ENCODE data around the gene PRKAR2B.

The PRKAR2B gene

DNA sequence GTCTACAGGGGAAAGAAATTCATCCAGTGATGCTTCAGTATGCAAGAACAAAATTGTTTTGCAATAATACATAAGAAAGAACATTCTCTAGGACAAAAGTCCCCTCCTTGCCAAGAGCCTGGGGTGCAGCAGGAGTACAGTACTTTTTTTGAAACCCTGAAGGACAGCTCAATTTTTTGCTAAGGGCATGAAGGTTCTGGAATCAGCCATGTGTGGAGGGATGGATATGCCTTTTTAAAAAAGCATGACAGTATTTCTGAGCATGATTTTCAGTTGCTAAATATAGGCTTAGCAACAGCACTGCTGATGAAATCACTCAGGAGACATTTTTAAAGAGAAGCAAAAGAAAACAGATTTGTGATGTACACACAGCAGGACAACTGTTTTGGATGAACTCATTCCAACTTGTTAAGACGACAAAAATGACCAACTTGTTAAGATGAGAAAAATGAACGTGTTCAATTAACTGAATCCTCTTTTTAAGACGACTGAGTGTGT lies 163.6 kb downstream of the PRKAR2B start:
- TF ChIP-seq, protein P1, sequence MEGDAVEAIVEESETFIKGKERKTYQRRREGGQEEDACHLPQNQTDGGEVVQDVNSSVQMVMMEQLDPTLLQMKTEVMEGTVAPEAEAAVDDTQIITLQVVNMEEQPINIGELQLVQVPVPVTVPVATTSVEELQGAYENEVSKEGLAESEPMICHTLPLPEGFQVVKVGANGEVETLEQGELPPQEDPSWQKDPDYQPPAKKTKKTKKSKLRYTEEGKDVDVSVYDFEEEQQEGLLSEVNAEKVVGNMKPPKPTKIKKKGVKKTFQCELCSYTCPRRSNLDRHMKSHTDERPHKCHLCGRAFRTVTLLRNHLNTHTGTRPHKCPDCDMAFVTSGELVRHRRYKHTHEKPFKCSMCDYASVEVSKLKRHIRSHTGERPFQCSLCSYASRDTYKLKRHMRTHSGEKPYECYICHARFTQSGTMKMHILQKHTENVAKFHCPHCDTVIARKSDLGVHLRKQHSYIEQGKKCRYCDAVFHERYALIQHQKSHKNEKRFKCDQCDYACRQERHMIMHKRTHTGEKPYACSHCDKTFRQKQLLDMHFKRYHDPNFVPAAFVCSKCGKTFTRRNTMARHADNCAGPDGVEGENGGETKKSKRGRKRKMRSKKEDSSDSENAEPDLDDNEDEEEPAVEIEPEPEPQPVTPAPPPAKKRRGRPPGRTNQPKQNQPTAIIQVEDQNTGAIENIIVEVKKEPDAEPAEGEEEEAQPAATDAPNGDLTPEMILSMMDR (IDR thresholded peaks at IDR 0.05): no peak
- DNase-seq (ENCODE audit: low spot score): no peak
- peak overlapping the region; percentile 13 for H3K4me3 ChIP-seq
- H3K27ac ChIP-seq: peak overlapping the region; percentile 35 to 68

DNA sequence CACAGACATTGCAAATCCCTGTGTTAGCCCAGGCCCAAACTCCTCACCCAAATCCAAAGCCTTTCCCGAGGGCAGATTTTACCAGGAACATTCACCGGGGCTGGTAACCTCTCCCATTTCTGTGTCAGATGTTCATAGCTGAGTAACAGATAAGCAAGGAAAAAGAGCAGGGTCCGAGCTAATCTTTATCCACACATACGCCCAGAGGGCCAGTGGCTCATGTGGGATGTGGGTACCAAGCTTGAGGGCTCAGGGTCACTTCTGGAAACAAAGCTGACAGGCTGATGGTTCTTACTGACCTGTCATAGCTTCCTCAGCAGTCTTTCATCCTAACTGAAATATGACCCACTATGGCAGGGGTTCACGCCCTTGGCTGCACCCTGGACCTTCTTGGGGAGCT lies 164.1 kb downstream of the PRKAR2B start:
- DNase-seq (ENCODE audit: low spot score): no peak
- Histone ChIP-seq H3K4me3 (no peak overlapping the region), H3K27ac (peak overlapping the region; percentile 35 to 68)
- TF ChIP-seq, protein P1 (IDR thresholded peaks at IDR 0.05): no peak

DNA sequence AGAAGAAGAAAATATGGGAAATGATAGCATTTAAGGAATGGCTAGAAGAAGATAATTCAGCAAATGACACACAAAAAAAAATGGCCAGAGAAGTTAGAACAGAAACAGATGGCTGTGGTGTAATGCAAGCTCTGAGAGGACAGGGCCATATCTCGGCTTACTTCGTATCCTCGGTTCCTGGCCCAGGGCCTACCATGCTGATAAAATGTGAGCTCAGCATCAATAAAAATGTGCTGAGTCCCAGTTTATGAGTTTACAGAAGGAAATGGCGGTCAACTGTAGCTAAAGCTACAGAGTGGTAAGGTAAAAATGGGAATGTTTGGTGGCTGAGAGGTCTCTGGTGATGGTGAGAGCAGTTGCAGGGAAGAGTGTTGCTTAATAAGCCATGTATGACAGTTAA lies 165.1 kb downstream of the PRKAR2B start:
- H3K27ac ChIP-seq: no peak overlapping the region

DNA sequence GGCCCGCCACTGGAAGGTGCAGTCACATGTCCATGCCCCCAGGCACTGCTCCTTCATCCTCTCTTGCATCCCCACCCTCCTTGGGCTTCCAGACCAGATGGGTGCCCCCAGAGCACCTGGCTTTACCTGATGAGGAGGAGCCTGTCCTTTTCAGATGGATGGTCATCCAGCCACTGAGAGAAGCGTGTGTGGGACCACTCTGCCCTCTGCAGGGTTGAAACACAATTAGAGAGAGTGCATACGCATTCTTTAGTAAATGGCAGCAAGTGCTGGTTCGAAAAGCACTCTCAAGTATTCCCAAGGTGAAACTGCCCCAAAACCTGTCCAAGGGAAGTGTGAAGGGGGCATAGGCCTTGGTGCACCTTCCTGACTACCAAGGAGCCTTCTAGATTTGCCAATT lies 165.9 kb downstream of the PRKAR2B start:
- Histone ChIP-seq H3K27ac (no peak overlapping the region), H3K4me3 (no peak overlapping the region)
- DNase-seq (ENCODE audit: low spot score): no peak
- TF ChIP-seq, protein P1 (IDR thresholded peaks at IDR 0.05): no peak

More for the DNA sequence above, 165.1 kb downstream of the PRKAR2B start:
- H3K4me3 ChIP-seq: no peak overlapping the region
- no peak for DNase-seq (ENCODE audit: low spot score)
- TF ChIP-seq, protein P1 (IDR thresholded peaks at IDR 0.05): no peak

Measured in coronary artery (tissue), 2 donors.